Dendritic cell treated with granulocyte-macrophage colony-stimulating factor and Interleukin-4, amounts not matched to agents 40 ng/mL and 50 ng/mL, for 4 days (primary cell): Measurements from ENCODE around the gene AFMID.

Experiments used
- H3K27ac Mint-ChIP-seq: one replicate; pipeline ENCODE4 v1.8.0; 2022; ENCODE audit warnings: mild to moderate bottlenecking, mixed read lengths
- H3K27me3 Mint-ChIP-seq: one replicate; pipeline ENCODE4 v1.8.0; 2022; ENCODE audit warnings: mild to moderate bottlenecking, mixed read lengths
- H3K36me3 Mint-ChIP-seq: one replicate; pipeline ENCODE4 v1.8.0; 2022; ENCODE audit warnings: low read depth, mixed read lengths
- H3K4me1 Mint-ChIP-seq: one replicate; pipeline ENCODE4 v1.8.0; 2022; ENCODE audit warnings: low read depth, mixed read lengths
- H3K4me3 Mint-ChIP-seq: one replicate; pipeline ENCODE4 v1.8.0; 2022; ENCODE audit warnings: mild to moderate bottlenecking, moderate library complexity, mixed read lengths
- H3K9me3 Mint-ChIP-seq: one replicate; pipeline ENCODE4 v1.8.0; 2022; ENCODE audit warnings: mixed read lengths
- intact Hi-C: fragments of 100-400 bp; cut with micrococcal nuclease; formaldehyde crosslinking; loops from one replicate; pipeline ENCODE4 v1.15.0; 2022

The AFMID gene

GRCh38 chr17:78146471-78146869, 40.7 kb upstream of the AFMID start:
- H3K9me3 Mint-ChIP-seq, result no peaks in the 10 kb centered on the region
- no peak overlapping the region for H3K4me3 Mint-ChIP-seq
- H3K36me3 Mint-ChIP-seq, result peaks cover 14% of the 10 kb centered on the region
- peaks cover 70% of the 10 kb centered on the region for H3K4me1 Mint-ChIP-seq
- peaks cover 4% of the 10 kb centered on the region for H3K27me3 Mint-ChIP-seq
- H3K27ac Mint-ChIP-seq, result peak overlapping the region; percentile 70
- intact Hi-C loops, result no loop called here

DNA sequence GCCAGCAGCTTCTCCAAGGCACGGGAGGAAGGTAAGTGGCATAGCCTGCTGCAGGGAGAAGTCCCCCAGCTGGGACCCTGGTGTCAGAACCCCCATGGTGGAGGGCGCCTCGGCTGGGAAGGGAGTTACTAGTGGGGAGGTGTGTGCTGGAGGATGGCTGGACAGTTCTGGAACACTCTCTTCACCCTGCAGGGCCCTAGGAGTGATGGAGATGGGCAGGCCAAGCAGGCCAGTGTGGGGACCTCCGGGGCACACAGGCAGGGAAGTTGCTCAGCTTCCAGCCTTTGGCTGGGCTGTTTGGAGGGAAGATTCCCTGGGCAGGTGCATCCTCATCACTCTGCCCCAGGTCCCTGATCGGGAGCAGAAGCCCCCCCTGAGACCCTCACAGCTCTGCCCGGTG, 40.3 kb upstream of the AFMID start:
- Mint-ChIP-seq H3K36me3 (peaks cover 10% of the 10 kb centered on the region), H3K4me3 (no peak overlapping the region), H3K27me3 (peaks cover 4% of the 10 kb centered on the region), H3K4me1 (peaks cover 66% of the 10 kb centered on the region), H3K27ac (peak overlapping the region; percentile 70), H3K9me3 (no peaks in the 10 kb centered on the region)
- intact Hi-C loops, result no loop called here

GRCh38 chr17:78147315-78147998, 39.7 kb upstream of the AFMID start:
- no peak overlapping the region for H3K27ac Mint-ChIP-seq
- H3K27me3 Mint-ChIP-seq, result peaks cover 4% of the 10 kb centered on the region
- H3K4me3 Mint-ChIP-seq, result no peak overlapping the region
- H3K36me3 Mint-ChIP-seq, result peaks cover 5% of the 10 kb centered on the region
- H3K9me3 Mint-ChIP-seq, result no peaks in the 10 kb centered on the region
- H3K4me1 Mint-ChIP-seq, result peaks cover 60% of the 10 kb centered on the region
- intact Hi-C loops, result no loop called here

DNA sequence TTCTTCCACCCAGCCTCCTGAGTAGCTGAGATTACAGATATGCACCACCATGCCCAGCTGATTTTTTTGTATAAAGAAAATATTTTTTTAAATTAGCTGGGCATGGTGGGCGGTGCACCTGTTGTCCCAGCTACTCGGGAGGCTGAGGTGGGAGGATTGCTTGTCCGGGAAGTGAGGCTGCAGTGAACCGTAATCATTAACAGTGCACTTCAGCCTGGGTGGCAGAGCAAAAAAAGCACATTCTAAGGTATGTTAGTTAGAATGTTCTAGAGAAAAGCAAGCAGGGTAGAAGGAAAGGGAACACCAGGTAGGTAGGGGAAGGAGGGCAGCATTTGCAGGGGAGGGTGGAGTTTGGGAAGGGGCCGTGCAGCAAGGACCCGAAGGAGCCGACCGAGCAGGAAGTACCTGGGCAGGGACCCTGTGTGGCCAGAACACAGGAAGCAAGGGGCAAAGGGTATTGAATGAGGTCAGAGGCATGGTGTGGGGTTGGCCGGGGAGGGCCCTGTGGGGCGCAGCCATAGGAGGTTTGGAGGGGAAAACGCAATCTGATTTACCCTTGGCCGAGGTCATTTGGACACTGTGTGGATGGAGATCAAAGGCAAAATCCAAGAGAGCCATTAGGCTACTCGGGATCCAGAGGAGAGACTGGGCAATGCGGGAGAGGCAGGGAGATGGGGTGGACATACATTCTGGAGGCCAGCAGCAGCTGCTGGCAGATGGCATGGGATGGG, 38.7 kb upstream of the AFMID start:
- Mint-ChIP-seq H3K27me3 (peaks cover 4% of the 10 kb centered on the region), H3K4me1 (peaks cover 53% of the 10 kb centered on the region), H3K36me3 (no peaks in the 10 kb centered on the region), H3K27ac (peak overlapping the region; percentile 28), H3K9me3 (no peaks in the 10 kb centered on the region), H3K4me3 (no peak overlapping the region)
- intact Hi-C loops, result no loop called here

GRCh38 chr17:78151514-78152008, 35.6 kb upstream of the AFMID start:
- H3K27ac Mint-ChIP-seq, result peak overlapping the region; percentile 51
- H3K27me3 Mint-ChIP-seq, result peaks cover 4% of the 10 kb centered on the region
- no peaks in the 10 kb centered on the region for H3K36me3 Mint-ChIP-seq
- intact Hi-C loops, result no loop called here
- H3K9me3 Mint-ChIP-seq, result no peaks in the 10 kb centered on the region
- H3K4me1 Mint-ChIP-seq, result peaks cover 33% of the 10 kb centered on the region
- no peak overlapping the region for H3K4me3 Mint-ChIP-seq

- Mint-ChIP-seq H3K4me3 (no peak overlapping the region), H3K9me3 (no peaks in the 10 kb centered on the region), H3K27me3 (no peaks in the 10 kb centered on the region), H3K4me1 (peaks cover 36% of the 10 kb centered on the region), H3K27ac (peak overlapping the region; percentile 85), H3K36me3 (no peaks in the 10 kb centered on the region)
- intact Hi-C loops, result no loop called here
Measured at GRCh38 chr17:78154903-78155811, 32.0 kb upstream of the AFMID start.

DNA sequence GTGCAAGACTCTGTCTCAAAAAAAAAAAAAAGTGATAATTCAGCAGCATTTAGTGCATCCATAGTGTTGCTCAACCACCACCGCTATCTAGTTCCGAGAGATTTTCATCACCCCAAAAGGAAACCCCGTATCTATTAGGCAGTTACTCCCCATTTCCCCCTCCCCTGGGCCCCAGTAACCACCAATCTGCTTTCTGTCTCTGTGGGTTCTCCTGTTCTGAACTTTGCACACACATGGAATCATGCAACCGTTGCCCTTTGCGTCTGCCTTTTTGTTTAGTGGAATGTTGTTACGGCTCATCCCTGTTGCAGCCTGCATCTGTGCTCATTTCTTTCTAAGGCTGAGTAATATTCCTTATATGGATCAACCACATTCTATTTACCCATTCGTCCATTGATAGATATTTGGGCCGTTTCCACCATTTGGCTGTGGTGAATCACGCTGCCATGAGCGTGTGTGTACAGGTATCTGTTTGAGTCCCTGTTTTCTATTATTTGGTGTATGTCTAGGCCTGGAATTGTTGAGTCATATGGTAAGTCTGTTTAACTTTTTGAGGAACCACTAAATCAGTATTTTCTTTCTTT, 27.5 kb upstream of the AFMID start:
- H3K4me3 Mint-ChIP-seq, result no peak overlapping the region
- peaks cover 33% of the 10 kb centered on the region for H3K4me1 Mint-ChIP-seq
- H3K36me3 Mint-ChIP-seq, result no peaks in the 10 kb centered on the region
- H3K27me3 Mint-ChIP-seq, result peaks cover 2% of the 10 kb centered on the region
- H3K9me3 Mint-ChIP-seq, result no peaks in the 10 kb centered on the region
- intact Hi-C loops, result no loop called here
- peak overlapping the region; percentile 23 for H3K27ac Mint-ChIP-seq

DNA sequence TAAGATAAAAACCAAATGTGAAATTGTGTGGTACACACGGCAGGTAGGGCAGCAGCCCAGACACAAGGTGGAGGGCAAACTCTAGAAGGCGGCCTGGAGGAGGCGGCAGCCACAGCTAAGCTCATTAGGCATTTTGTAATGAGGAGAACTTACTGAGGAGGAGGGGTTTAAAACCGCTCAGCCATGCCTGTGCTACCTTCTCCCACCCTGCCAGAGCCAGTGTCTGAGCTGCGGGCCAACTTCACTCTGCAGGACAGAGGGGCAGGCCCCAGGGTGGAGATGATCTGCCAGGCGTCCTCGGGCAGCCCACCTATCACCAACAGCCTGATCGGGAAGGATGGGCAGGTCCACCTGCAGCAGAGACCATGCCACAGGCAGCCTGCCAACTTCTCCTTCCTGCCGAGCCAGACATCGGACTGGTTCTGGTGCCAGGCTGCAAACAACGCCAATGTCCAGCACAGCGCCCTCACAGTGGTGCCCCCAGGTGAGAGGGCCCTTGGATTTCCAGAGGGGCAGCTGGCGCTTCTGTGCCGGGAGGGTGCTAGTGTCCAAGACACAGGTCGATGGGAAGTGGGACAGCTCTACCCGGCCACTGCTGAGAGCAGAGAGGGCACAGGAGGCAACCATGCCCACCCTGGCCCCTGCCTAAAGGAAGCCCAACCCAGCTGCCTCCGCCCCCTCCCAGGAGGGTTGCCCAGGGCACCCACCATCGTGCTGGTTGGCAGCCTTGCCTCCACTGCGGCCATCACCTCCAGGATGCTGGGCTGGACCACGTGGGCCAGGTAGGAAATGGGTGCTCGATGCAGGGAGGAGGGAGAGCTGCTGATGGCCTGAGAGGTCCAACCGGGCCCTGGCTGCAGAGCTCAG, 23.0 kb upstream of the AFMID start:
- no peak overlapping the region for H3K4me3 Mint-ChIP-seq
- intact Hi-C loops, result no loop called here
- no peak overlapping the region for H3K27ac Mint-ChIP-seq
- peaks cover 6% of the 10 kb centered on the region for H3K27me3 Mint-ChIP-seq
- H3K4me1 Mint-ChIP-seq, result peaks cover 19% of the 10 kb centered on the region
- H3K9me3 Mint-ChIP-seq, result no peaks in the 10 kb centered on the region
- H3K36me3 Mint-ChIP-seq, result peaks cover 5% of the 10 kb centered on the region

DNA sequence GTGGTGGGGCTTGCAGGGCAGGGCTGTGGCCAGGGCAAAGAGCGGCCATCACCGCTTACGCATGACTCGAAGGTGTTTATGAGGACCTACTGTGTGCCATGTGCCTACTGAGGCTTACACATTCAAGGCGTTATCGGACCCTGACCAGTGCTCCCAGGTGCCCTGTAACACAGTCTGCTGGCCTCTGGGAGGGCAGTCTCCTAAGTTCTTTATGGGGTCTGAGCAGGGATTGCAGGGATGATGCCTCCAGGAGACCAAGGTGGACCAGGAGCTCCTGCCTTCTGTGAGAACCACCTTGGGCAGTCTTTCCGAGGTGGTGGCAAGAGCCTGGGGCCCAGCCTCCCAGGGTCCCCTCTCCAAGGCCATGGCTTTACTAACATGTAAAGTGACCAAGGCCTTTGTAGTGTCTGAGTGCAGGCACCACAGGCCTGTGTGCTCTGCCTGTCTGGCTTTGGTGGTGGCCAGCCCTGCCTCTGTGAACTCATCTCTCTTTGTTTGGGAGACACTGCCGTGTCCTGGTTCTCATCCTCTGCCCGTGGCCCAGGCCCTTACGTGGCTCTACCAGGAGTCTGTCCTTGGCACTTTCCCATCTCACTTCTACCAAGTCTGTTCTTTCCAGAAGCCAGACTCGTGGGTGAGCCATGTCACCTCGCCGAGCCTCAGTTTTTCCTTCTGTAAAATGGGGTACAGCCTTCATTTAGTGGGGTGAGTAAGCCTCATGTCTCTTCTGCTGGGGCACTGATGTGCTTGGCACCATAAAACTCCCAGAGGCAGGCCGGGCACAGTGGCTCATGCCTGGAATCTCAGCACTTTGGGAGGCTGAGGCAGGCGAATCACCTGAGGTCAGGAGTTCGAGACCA, 22.2 kb upstream of the AFMID start:
- intact Hi-C loops, result no loop called here
- peaks cover 13% of the 10 kb centered on the region for H3K36me3 Mint-ChIP-seq
- H3K27me3 Mint-ChIP-seq, result peaks cover 6% of the 10 kb centered on the region
- no peak overlapping the region for H3K27ac Mint-ChIP-seq
- H3K4me1 Mint-ChIP-seq, result peaks cover 16% of the 10 kb centered on the region
- no peaks in the 10 kb centered on the region for H3K9me3 Mint-ChIP-seq
- H3K4me3 Mint-ChIP-seq, result no peak overlapping the region

GRCh38 chr17:78166416-78166815, 20.7 kb upstream of the AFMID start:
- Mint-ChIP-seq H3K4me3 (no peak overlapping the region), H3K27ac (no peak overlapping the region), H3K36me3 (peaks cover 28% of the 10 kb centered on the region), H3K9me3 (no peaks in the 10 kb centered on the region), H3K27me3 (peaks cover 6% of the 10 kb centered on the region), H3K4me1 (peaks cover 27% of the 10 kb centered on the region)
- intact Hi-C loops, result no loop called here

DNA sequence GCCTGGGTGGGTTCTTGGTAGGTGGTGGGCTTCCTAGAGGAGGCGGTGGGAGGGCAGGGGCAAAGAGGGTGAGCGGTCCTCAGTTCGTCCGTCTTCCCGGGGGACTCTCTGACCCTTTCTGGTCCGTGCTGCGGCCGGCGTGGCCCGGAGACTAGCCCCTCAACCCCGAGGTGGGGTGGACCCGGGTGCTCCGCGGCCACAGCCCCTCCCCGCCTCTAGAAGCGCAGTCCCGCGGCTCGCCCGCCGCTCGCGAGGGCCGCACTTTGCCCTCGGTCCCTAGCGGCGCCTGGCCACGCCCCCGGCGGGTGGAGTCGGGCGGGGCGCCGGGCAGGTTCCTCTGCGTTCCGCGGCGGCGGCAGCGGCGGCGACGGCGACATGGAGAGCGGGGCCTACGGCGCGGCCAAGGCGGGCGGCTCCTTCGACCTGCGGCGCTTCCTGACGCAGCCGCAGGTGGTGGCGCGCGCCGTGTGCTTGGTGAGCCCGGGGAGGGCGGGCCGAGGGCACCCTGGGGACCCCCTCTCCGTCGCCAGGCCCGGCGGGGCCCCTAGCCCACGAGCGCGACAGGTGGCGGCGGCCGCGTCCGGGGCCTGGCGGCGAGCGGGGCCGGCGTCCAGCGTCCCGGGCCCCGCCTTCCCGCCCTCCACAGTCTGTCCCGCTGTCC, 18.8 kb upstream of the AFMID start, which contains the start of gene SYNGR2:
Gene SYNGR2 (plus strand): TSS at position 340 of the 661 bp plus-strand sequence. CDS start 36 bp downstream, at position 376.
- H3K4me3 Mint-ChIP-seq, result peak within 1 kb of the TSS; percentile 87
- peaks cover 6% of the 10 kb centered on the region for H3K27me3 Mint-ChIP-seq
- H3K4me1 Mint-ChIP-seq, result peaks cover 47% of the 10 kb centered on the region
- no peaks in the 10 kb centered on the region for H3K9me3 Mint-ChIP-seq
- intact Hi-C loops, result no loop called here
- peak within 1 kb of the TSS; percentile 97 for H3K27ac Mint-ChIP-seq
- peaks cover 47% of the 10 kb centered on the region for H3K36me3 Mint-ChIP-seq
